Glomerular visceral epithelial cell (primary cell): ENCODE data around the gene LMO4.

Experiments used
- DNase-seq: peaks from one replicate; pipeline ENCODE4 v3.0.0-alpha.2; 2016; ENCODE audit errors: extremely low spot score

LMO4 gene

GRCh38 chr1:87328272-87329050, at the start of gene LMO4:
Gene LMO4 (plus strand): TSS chr1:87328880. CDS start chr1:87332016, 3,136 bp downstream.
- peak; percentile 98 for DNase-seq

- DNase-seq = no peak
Measured at GRCh38 chr1:87279536-87279875, 49.2 kb upstream of the LMO4 start.

GRCh38 chr1:87279966-87280535, 48.6 kb upstream of the LMO4 start:
- DNase-seq = no peak

- no peak for DNase-seq
Measured at GRCh38 chr1:87284456-87285240, 44.0 kb upstream of the LMO4 start.

GRCh38 chr1:87291107-87291506, 37.6 kb upstream of the LMO4 start:
- no peak for DNase-seq

GRCh38 chr1:87292684-87293493, 35.8 kb upstream of the LMO4 start:
- DNase-seq = peak; percentile 62

GRCh38 chr1:87294633-87295032, 34.0 kb upstream of the LMO4 start:
- DNase-seq = no peak

GRCh38 chr1:87295445-87296110, 33.1 kb upstream of the LMO4 start:
- DNase-seq = no peak

- no peak for DNase-seq
Measured at GRCh38 chr1:87296206-87296605, 32.5 kb upstream of the LMO4 start.

GRCh38 chr1:87299661-87300060, 29.0 kb upstream of the LMO4 start:
- no peak for DNase-seq

GRCh38 chr1:87300628-87301027, 28.1 kb upstream of the LMO4 start:
- no peak for DNase-seq

GRCh38 chr1:87305151-87305550, 23.5 kb upstream of the LMO4 start:
- DNase-seq = no peak

- no peak for DNase-seq
Measured at GRCh38 chr1:87305762-87306161, 22.9 kb upstream of the LMO4 start.

GRCh38 chr1:87307306-87307705, 21.4 kb upstream of the LMO4 start:
- DNase-seq = no peak

- DNase-seq = no peak
Measured at GRCh38 chr1:87307931-87308330, 20.7 kb upstream of the LMO4 start.

- DNase-seq = no peak
Measured at GRCh38 chr1:87314091-87314490, 14.6 kb upstream of the LMO4 start.

- no peak for DNase-seq
Measured at GRCh38 chr1:87318056-87318650, 10.5 kb upstream of the LMO4 start.

GRCh38 chr1:87318806-87319205, 9.9 kb upstream of the LMO4 start:
- DNase-seq = no peak

- DNase-seq = peak; percentile 64
Measured at GRCh38 chr1:87325982-87326738, 2.5 kb upstream of the LMO4 start.
